NCI-H2081 (cell line): ENCODE measurements around the gene SLC12A5.

Experiments
- DNase-seq, 2 experiments: peaks; one replicate each; lab custom pipeline; 2025; lab: John Stamatoyannopoulos, UW

The SLC12A5 gene

DNA sequence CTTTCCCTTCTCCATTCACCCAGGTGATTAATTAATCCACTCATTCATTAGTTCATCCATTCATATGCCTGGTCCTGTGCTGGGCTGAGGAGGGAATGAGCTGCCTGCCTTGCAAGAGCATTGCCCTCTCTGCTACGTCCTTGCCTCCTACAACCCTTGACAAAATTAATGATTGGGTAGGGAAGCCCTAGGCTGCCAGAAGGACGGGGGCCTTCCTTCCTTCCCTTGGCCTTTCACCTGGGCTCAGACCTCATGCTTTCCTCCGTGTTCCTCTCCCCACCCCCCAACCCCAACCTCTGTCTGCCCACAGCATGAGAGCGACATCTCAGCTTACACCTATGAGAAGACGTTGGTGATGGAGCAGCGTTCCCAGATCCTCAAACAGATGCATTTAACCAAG, 25.6 kb downstream of the SLC12A5 start:
- DNase-seq = no peak

GRCh38 chr20:46055269-46055668, 26.3 kb downstream of the SLC12A5 start:
- DNase-seq = no peak

- no peak for DNase-seq
These were observed 27.2 kb downstream of the SLC12A5 start for GRCh38 chr20:46056027-46056833.

GRCh38 chr20:46056970-46057855, 28.2 kb downstream of the SLC12A5 start:
- DNase-seq = no peak

DNA sequence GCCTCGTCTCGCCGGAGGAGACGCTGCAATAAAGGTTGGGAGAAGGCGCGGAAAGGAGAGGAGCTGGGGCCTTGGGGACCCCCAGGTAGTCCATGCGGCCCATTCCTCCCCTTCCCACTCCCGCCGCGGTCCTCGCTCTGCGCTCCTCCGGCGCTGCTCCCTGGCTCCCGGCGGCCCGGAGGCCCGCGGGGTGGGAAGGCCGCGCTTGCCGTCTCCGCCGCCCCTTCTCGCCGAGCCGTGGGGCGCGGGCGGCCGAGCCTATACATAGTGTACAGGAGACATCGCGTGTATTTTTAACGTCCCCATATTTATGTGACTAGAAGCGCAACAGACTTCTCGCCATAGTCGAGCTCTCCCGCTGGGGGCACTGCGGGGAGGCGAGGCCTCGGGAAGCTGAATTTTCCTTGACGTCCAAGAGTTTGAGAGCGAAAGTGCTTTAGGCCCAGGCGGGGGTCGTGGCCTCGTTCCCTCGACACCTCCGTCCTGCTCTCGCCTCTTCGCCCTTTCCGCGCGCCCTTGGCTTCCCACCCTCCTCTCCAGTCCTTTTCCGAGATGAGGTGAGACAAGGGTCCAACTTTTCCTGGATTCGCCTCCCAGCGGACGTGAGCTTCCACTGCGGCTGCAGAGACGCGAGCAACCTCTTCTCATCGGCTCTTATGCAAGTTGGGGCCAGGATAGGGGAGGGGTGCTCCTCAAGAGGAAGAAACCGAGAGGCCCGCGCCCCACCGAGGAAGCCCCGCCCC, 29.0 kb downstream of the SLC12A5 start:
- DNase-seq = no peak

- DNase-seq = no peak
These were observed 29.7 kb downstream of the SLC12A5 start for GRCh38 chr20:46058599-46059281.

GRCh38 chr20:46060301-46060881, 31.4 kb downstream of the SLC12A5 start:
- DNase-seq = peak; percentile 77 to 93

DNA sequence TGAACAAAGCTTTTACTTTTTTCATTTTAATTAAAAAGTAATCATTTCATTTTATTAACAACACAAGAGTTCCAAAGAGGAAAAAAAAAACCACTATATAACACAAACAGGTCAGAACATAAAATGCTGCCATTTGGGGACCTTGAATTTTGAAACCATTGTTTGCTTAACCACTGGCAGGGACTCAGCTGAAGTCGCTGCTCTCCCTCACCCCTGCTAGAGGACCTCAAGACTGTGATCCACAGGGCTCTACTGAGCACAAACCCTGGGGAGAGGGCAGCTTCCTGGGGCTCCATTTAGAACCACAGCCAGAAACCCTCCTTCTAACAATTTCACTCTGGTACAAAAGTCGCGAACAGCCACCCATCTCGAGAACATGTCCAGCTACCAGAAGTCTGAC, 32.0 kb downstream of the SLC12A5 start:
- DNase-seq = no peak

DNA sequence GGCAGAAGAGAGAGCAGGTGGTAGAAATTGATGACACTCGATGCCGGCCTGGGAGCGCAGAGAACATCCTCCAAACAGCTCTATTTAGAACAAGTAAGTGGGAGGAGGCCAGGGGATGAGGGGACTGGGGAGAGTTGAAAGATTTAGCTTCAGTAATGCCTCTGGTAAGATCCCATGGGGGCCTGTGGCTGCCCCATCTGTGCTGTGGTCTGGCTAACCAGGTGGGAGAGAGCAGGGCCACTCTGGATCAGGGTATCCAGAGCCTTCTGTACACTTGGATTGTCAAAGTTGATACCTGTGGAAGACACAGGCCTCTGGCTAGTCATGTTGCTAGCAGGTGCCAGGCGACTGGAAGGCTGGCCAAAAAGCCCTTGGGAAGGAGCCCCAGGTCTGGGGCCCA, 33.1 kb downstream of the SLC12A5 start:
- DNase-seq = no peak

DNA sequence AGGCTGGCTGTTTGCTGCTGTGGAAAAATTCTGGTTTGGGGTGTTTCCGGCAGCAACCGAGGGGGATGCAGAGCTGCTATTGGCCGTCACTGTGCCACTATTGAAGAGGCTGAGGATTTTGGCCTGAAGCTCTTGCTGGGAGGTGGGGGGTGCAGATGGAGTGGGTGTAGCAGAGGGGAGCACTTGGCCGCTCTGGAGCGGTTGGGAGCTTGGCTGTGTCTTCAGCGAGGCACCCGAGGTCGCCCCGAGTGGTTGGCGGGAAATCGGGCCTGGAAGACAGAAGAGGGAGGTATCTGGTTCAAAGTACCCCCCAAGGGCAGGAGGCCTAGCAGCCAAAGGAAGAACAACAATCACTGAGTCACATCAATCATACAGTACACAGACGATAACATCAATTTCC, 33.6 kb downstream of the SLC12A5 start:
- no peak for DNase-seq

- no peak for DNase-seq
These were observed 34.1 kb downstream of the SLC12A5 start for GRCh38 chr20:46063151-46063550.

DNA sequence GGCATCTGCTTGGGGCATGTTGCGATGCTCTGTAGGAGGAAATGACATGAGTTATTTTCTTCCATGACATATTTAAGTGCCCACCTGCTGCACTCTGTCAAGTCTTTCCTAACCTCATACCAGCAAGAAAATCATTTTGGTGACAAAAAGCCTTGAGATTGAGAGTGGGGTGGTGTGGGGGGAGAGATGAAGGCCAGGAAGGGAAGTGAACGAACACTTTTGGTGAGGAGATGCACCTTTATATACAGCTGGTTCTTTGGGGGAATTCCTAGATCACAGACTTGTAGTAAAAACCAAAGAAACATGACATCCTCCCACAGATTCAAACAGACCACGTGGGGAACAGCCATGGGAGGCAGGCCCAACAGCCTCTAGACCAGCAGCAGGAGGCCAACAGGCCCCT, 34.6 kb downstream of the SLC12A5 start:
- DNase-seq = no peak

- no peak for DNase-seq
These were observed 36.0 kb downstream of the SLC12A5 start for GRCh38 chr20:46065006-46065405.

DNA sequence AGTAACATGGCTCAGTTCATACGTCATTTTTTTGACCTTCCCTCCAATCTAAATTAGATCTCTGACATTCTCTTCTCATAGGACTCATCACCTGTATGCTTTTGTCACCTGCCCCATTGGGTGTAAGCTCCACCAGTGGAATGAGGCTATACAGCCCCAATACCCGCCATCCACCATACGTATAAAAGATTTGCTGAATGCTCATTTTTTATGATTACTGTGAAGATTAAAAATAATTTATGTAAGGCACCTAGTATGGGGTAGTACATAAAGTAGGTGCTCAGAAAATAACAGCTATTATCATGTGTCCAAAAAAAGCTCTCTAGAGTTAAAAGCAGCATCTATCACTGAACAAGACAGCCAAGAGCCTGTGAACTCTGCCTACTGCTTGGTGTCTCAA, 36.7 kb downstream of the SLC12A5 start:
- no peak for DNase-seq

DNA sequence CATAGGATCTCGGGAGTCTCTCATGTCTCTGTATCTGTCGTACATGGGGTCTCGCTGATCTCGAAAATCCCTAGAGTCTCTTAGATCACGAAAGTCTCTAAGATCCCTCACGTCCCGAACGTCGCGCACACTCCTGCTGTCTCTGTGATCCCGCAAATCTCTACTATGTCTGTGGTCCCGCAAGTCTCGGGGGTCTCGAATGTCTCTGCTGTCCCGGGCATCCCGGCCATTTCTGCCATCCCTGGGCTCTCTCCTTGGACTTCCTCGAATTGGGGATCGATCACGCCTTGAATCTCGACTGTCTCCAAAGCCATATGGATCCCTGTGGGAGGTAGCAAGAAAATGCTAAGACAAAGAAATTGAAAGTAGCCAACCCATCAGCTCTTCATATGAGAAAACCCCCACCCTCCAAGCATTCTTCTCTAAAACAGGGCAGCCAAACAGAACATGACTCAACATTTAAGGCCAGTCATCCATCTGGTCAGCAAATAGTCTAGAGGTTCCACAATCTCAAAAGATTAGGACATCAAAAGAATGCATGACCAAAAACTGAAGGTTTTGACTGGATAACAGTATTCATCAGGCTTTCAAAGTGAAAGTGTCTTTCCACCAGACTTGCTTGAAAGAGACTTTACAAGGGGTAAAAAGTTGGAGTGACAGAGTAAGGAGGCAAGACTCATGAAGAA, 41.3 kb downstream of the SLC12A5 start:
- DNase-seq = no peak

DNA sequence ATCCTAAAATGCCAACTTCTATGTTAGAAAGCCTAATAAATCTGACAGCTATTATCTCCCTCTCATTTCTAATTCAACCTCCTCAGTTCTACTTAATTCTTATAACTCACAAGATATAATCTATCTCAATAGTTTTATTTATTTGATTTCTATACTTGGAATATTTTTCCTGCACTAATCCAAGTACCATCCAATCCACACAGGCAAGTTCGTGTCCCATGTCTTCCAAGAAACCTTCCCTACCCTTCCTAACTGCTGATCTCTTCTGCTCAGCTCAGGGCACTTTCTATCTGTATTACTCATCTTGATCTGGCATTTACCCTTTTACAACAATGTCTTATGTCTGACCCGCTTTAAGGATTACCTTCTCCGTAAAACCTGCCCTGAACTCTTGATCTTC, 42.6 kb downstream of the SLC12A5 start:
- DNase-seq = no peak

DNA sequence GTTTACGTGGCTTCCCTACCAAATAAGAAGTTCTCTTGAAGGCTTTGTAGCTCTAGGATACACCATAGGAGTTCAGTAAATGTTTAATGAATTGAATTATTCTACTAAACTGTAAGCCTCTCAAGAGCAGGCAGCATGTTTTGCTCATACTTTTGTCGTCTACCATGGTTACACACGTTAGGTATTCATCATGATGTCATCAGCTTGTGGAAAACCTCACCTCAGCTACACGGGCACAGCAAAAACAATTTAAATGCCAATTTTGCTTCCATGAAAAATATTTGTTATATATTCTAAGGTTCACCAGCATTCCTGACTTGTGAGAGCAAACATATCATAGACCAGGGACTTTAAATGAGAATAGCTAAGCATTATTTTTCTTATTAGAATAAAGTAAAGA, 44.0 kb downstream of the SLC12A5 start:
- no peak for DNase-seq

DNA sequence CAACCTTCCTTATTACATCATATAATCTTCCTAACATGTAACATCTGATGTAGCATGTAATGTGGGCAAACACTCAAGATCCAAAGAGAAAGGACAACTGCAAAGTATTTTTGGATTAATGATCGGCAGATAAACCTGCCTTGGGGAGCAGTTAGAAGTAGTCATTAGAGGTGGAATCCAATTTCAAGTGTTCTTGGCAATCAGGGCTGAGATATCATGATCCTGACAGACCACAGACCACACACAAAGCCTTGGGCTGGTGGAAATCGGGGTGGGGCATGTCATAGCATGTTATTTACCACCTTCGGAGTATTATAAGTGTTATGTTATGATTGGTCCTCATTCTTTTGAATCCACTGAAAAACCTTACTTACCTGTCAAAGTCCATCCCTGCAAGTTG, 44.4 kb downstream of the SLC12A5 start:
- no peak for DNase-seq

DNA sequence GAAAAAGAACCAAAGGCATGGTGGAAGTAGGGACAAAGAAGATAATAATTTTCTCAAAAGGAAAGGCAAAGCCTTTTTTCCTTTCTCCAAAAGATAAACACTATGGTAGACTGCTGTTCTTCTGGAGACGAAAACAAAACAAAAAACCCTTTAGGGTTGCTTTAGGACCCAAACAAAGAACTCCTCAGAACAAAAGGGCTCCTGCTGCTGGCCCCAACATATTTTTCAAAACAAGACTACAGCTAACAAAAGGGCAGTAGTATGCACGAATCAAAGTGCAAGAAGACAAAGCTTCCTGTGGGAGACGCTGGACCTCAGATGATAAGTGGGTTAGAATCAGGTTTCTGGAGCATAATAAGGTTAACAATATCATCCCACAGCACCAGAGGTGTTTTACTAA, 45.0 kb downstream of the SLC12A5 start:
- DNase-seq = peak; percentile 40 to 50

DNA sequence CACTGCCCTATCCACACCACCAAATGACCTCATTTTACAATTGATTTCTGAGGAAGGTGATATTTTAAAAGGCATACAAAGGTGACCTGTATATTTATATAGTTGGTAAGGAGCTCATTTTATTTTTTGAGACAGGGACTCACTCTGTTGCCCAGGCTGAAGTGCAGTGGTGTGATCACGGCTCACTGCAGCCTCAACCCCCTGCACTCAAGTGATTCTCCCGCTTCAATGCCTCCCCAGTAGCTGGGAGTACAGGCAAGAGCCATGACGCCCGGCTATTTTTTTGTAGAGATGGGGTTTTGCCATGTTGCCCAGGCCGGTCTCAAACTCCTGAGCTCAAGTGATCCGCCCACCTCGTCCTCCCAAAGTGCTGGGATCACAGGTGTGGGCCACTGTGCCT, 47.8 kb downstream of the SLC12A5 start:
- no peak for DNase-seq
